Pancreas (tissue), 10 donors: Measurements from ENCODE around the gene SOBP. TPM values are rescaled to one million over a fixed set of nuclear protein-coding genes. Genes with fewer than 3 reads are reported as not detected.

Source experiments
- ATAC-seq, 4 donors: fragments of 200-7000 bp; cut with Tn5 transposase; one replicate each; pipeline versions ENCODE4 v1.8.0 to v1.9.1; 2020; ENCODE audit warnings: mild to moderate bottlenecking in 4 of 4, moderate library complexity in 4 of 4
- DNase-seq, 6 donors: peaks; one replicate each; pipeline ENCODE4 v3.0.0-alpha.2; 2020
- FAIRE-seq: peaks from 2 replicates; lab custom pipeline; 2012; peaks lifted over from hg19 to GRCh38; lab: Jason Lieb, UNC
- H3K27ac ChIP-seq, 4 donors: fragments of 200-600 bp; sonication (generic); 1 replicate in 3 of 4; 2 replicates in 1 of 4; pipeline versions ENCODE4 v1.5.0 to v1.8.0; 2020
- H3K27me3 ChIP-seq, 4 donors: fragments of 200-600 bp; one replicate each; pipeline ENCODE4 v1.8.0; 2021
- H3K36me3 ChIP-seq, 3 donors: fragments of 200-600 bp; sonication (generic) in 1 of 3; one replicate each; pipeline versions ENCODE4 v1.5.0 to v1.8.0; 2020 to 2021
- H3K4me1 ChIP-seq, 3 donors: fragments of 200-600 bp; one replicate each; pipeline ENCODE4 v1.8.0; 2021
- H3K4me3 ChIP-seq, 4 donors: fragments of 200-600 bp; sonication (generic) in 2 of 4; one replicate each; pipeline versions ENCODE4 v1.5.0 to v1.8.0; 2020 to 2021
- H3K9me3 ChIP-seq, 4 donors: fragments of 200-600 bp; one replicate each; pipeline ENCODE4 v1.8.0; 2021
- CTCF ChIP-seq, 4 donors: fragments of 200-600 bp; sonication (generic) in 3 of 4; IDR thresholded peaks; one replicate each; pipeline versions ENCODE4 v1.5.0 to v1.8.0; 2021; ENCODE audit warnings: antibody characterized with exemption in 4 of 4
- WGBS, 2 donors: extraction: QIAGEN DNeasy Blood & Tissue Kit; methylation state at CpG; one replicate each; pipeline ENCODE4 v1.1.7; 2013; 5-methylcytosine and 5-hydroxymethylcytosine counted together
- intact Hi-C, 3 donors: fragments of 100-400 bp; cut with DNase I; formaldehyde crosslinking; loops; one replicate each; pipeline versions ENCODE4 v1.11.1 to v1.14.2; 2022
- polyA plus RNA-seq, 2 donors: library from polyadenylated mRNA; stranded (reverse); fragments of 200-250 nt; gene quantifications; one replicate each; pipeline ENCODE4 v1.2.3, GENCODE V29; 2013
- total RNA-seq, 6 donors: library from RNA; stranded (reverse); fragmentation: NEBNext Ultra II Directional in 4 of 6; extraction: Animal tissue kit (Norgen Biotek cat#: 25700) in 4 of 6; gene quantifications; one replicate each; pipeline versions ENCODE4 v1.2.1 to v1.2.4, GENCODE V29; 2021 to 2023
- donor health status: healthy with polysubstance abuse.
- donor health status: DM: no; HTN: no; CAD: no; lungs with moderate emphysema.
- donor health status: DM: no; HTN: no; CAD: no.
- donor health status: control.
- donor health status: control.
- donor health status: Bipolar disorder and iron deficiency.
- donor health status: DM: yes; HTN: yes; CAD: no.
- donor health status: DM: no; HTN: no; CAD: no.
- donor health status: DM: no; HTN: no; CAD: no.
- donor health status: DM: yes; HTN: yes; CAD: no.

Gene SOBP
- total and polyA plus RNA-seq, 8 donors: 1.1 to 3.5 (median 2.0) TPM

GRCh38 chr6:107504270-107505026, 14.5 kb downstream of the SOBP start:
- WGBS, 2 donors: 61 to 65% methylated on average over 4 of the region's 4 CpGs
- Histone ChIP-seq H3K9me3 (no peaks in the 10 kb centered on the region), H3K4me1 (no peaks in the 10 kb centered on the region), H3K4me3 (no peak overlapping the region), H3K27ac (no peak overlapping the region), H3K27me3 (no peaks in the 10 kb centered on the region), H3K36me3 (no peaks in the 10 kb centered on the region)
- intact Hi-C loops: no loop called here
- no peak for DNase-seq
- no peak for FAIRE-seq
- no peak for TF ChIP-seq CTCF (IDR thresholded peaks at IDR 0.05)
- no peak for ATAC-seq

GRCh38 chr6:107506145-107506544, 16.2 kb downstream of the SOBP start:
- intact Hi-C loops: no loop called here
- peaks cover 0 to 4% (median 3%) of the 10 kb centered on the region in 3 donors for H3K4me1 ChIP-seq
- ATAC-seq (no peak), FAIRE-seq (no peak), DNase-seq (no peak)
- H3K9me3 ChIP-seq: no peaks in the 10 kb centered on the region
- H3K36me3 ChIP-seq: no peaks in the 10 kb centered on the region
- no peak overlapping the region for H3K4me3 ChIP-seq
- H3K27ac ChIP-seq: no peak overlapping the region
- H3K27me3 ChIP-seq: no peaks in the 10 kb centered on the region
- 76 to 88% methylated on average over 1 of the region's 1 CpG for WGBS, 2 donors
- no peak for TF ChIP-seq CTCF (IDR thresholded peaks at IDR 0.05)

GRCh38 chr6:107509506-107509905, 19.6 kb downstream of the SOBP start:
- no peak for DNase-seq
- TF ChIP-seq CTCF (IDR thresholded peaks at IDR 0.05): no peak
- Histone ChIP-seq H3K4me3 (no peak overlapping the region), H3K36me3 (no peaks in the 10 kb centered on the region), H3K27ac (peak overlapping the region in 2 of 4 donors; percentile 13 to 19), H3K27me3 (no peaks in the 10 kb centered on the region), H3K4me1 (peaks cover 0 to 4% (median 3%) of the 10 kb centered on the region in 3 donors), H3K9me3 (no peaks in the 10 kb centered on the region)
- no peak for FAIRE-seq
- intact Hi-C loops: no loop called here
- 10 to 12% methylated on average over 3 of the region's 3 CpGs for WGBS, 2 donors
- ATAC-seq: peak; percentile 48 to 79 (median 70)

- Histone ChIP-seq H3K27me3 (no peaks in the 10 kb centered on the region), H3K9me3 (no peaks in the 10 kb centered on the region), H3K4me1 (peaks cover 0 to 4% (median 3%) of the 10 kb centered on the region in 3 donors), H3K36me3 (no peaks in the 10 kb centered on the region), H3K27ac (peak overlapping the region in 2 of 4 donors; percentile 13 to 19), H3K4me3 (no peak overlapping the region)
- intact Hi-C loops: no loop called here
- WGBS, 2 donors: 40 to 41% methylated on average over 2 of the region's 2 CpGs
- no peak for TF ChIP-seq CTCF (IDR thresholded peaks at IDR 0.05)
- DNase-seq (no peak), ATAC-seq (no peak), FAIRE-seq (no peak)
Observed at GRCh38 chr6:107510108-107510507, 20.2 kb downstream of the SOBP start.

GRCh38 chr6:107511511-107511993, 21.6 kb downstream of the SOBP start:
- no peaks in the 10 kb centered on the region for H3K36me3 ChIP-seq
- H3K27ac ChIP-seq: no peak overlapping the region
- H3K4me3 ChIP-seq: no peak overlapping the region
- intact Hi-C loops: no loop called here
- H3K27me3 ChIP-seq: no peaks in the 10 kb centered on the region
- TF ChIP-seq CTCF (IDR thresholded peaks at IDR 0.05): no peak
- ATAC-seq (peak in 1 of 4 donors; percentile 19), DNase-seq (no peak), FAIRE-seq (no peak)
- WGBS, 2 donors: 64 to 71% methylated on average over 5 of the region's 5 CpGs
- H3K4me1 ChIP-seq: peaks cover 0 to 4% (median 3%) of the 10 kb centered on the region in 3 donors
- no peaks in the 10 kb centered on the region for H3K9me3 ChIP-seq
